D341Med (cell line): ENCODE data around the gene RABGAP1L.
"Not testable (repeated sequence)": the region's sequence is repeated elsewhere in the genome, so short reads cannot be mapped to it uniquely, and the experiment has no call there.

Source experiments
- DNase-seq: peaks from one replicate; pipeline ENCODE4 v3.0.0; 2012; ENCODE audit warnings: low spot score

Gene RABGAP1L

DNA sequence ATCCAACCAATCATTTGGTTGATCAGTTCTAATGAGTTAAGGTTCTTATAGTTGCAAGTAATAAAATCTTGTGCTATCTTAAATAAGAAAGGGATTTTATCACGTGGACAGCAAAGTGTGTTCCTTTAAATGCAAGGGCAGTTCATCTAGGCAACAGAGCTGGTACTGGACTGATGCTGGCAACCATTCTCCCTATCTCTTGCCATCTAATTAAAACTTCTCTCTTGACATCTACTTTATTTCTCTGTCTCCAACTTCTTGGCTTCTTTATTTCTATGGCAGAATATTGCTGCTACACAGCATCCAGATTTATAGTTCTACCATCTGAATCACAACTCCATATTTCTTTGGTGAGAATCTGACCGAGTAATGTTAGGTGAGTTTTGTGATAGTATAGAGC is 725.2 kb downstream of the RABGAP1L start:
- no peak for DNase-seq

DNA sequence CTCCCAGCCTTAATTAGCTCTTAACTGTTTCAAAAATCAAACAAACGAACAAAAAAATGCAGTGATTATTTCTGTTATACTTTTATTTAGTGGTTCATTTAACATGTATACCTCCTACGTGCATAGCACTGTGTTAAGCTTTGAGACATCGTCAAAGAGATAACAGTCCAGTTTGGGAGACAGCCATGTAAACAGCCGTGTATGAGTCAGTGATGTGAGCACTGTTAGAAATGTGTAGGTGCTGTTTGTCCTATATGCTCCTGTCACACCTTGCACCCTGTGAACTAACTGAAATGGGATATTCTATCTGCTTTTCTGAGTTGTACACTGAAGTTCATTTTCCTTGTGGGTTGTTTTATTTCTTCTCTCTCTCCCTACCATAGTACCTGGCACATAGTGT is 730.7 kb downstream of the RABGAP1L start:
- DNase-seq: no peak

- DNase-seq: peak; percentile 30
Observed at GRCh38 chr1:174892016-174892415, 732.7 kb downstream of the RABGAP1L start.

DNA sequence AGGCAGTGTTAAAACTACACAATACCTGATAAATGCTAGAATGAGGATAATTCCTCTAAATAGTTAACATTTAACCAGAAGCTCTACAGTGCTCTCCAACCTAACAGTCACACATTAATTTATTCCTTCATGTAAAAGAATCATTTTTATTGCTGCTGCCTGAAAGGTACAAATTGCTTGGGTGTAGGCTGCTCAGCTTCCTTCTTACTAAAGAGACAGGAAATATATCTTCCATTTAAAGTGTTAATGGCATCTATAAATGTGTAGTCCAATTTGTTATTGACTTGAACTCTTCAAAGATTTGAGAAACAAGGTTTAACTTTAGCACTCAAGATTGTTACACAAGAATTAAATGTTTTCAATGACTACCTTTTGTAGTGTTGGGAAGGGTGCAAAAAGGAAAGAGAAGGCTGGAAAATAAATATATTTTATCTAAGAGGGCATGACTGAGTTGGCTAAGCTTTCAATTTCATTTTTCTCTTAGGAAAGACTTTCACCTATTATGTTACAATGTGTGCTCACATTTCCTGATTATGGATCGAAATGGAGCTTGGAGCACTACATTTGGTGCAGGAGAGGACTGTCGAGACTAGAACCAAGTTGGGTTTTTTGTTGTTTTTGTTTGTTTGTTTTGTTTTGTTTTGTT is 734.9 kb downstream of the RABGAP1L start:
- DNase-seq: no peak

DNA sequence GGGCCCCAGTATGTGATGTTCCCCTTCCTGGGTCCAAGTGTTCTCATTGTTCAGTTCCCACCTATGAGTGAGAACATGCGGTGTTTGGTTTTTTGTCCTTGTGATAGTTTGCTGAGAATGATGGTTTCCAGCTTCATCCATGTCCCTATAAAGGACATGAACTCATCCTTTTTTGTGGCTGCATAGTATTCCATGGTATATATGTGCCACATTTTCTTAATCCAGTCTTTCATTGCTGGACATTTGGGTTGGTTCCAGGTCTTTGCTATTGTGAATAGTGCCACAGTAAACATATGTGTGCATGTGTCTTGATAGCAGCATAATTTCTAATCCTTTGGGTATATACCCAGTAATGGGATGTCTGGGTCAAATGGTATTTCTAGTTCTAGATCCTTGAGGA is 736.3 kb downstream of the RABGAP1L start:
- not testable (repeated sequence) for DNase-seq

DNA sequence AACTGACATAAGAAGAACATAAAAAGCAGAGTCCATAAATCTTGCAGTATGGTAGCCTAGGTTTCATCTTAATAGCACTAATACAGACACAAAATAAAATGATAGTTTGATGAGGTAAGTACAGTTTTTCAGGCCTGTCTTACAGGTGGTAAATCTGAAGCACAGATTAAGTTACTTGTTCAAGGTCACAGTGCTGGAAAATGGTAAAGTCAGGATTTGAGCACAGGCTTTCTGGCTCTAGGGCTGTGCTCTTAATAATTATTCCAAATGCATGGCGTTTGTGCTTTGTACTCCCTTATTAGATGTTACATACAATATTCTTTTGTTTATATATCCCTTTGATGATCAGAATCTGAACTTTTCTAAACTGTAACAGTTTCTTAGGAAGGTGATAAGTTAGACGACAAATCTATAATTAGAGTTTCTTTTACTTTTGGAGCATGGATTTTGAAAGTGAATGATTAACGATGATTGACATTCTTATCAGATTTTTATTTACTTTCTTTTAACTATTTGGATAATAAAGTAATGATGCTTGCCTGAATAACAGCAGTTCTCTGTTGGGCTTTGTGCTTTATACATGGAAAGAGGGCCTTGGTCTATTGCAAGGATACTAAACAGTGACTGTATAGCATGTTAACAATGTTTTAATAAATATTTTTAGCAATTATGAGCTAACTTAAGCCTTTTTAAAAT is 738.9 kb downstream of the RABGAP1L start:
- no peak for DNase-seq

DNA sequence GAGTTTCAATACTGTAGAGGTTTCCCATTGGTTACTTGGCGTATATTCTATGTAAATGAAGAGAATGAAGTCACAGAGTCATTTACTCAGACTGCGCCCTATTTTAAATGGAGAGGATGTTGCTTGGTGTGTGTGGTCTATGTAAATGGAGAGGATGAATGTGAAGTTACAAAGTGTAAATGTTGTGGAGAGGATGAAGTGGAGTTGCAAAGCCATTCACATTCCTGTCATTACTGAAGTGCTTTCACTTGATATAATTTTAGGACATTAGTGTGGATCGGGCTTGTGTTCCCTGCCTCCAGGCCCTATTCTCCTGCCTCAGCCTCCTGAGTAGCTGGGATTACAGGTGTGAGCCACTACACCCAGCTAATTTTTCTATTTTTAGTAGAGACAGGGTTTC is 741.0 kb downstream of the RABGAP1L start:
- no peak for DNase-seq

DNA sequence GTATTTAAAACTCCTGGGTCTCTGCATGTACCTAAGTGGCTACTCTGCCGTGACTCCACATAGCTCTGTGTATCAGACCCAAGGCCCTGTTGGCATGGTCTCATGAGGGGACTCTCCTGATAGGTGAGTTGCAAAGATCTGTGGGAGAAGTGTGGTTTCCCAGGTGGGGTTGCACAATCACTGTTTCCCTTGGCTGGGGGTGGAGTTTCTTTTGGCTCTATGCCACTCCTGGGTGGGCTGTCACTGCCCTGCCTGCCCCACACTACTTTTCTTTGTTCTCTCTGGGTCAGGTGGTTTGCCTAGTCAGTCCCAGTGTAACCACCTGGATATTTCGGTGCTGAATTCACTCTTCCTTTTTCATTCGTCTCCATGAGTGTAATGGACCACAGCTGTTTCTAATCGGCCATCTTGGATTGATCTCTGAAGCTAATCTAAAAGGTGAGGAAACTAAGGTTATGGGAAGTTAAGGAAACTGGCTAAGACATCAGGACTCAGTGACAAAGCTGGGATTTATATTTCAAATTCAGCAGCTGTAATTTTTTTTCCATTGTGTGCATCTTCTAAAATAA is 743.3 kb downstream of the RABGAP1L start:
- DNase-seq: no peak

DNA sequence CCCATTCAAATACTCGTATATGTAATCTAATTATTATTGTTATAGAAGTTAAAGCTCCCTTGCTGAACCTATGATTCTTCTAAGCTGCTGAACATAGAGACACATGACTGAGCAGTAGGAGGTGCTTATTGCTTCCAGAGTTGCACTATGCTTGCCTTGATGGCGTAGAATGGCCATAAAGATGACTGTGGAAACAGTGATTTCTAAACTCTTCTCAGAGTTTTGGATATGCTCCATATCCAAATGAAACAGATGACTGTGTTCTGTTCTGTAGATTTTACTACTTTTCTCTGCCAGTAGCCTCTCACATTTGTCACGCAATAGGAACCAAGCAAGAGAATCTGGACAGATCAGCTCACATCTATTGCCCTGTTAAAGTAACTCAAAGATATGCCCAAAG is 752.3 kb downstream of the RABGAP1L start:
- no peak for DNase-seq

DNA sequence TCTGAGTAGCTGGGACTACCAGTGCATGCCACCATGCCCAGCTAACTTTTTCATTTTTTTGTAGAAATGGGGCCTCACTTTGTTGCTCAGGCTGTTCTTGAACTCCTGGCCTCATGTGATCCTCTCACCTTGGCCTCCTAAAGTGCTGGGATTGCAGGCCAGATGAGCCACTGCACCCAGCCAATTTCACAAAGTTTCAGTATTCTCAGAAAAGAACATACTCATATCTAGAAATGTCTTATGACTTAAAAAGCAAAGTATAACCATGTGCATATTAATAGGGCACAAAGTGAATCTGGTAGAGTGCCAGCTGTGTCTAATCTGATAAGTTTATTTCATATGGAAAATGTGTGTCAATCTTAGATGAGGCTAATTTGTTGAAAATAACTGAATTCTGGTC is 752.9 kb downstream of the RABGAP1L start:
- DNase-seq: no peak

- DNase-seq: no peak
Observed at GRCh38 chr1:174913225-174913903, 754.0 kb downstream of the RABGAP1L start.

DNA sequence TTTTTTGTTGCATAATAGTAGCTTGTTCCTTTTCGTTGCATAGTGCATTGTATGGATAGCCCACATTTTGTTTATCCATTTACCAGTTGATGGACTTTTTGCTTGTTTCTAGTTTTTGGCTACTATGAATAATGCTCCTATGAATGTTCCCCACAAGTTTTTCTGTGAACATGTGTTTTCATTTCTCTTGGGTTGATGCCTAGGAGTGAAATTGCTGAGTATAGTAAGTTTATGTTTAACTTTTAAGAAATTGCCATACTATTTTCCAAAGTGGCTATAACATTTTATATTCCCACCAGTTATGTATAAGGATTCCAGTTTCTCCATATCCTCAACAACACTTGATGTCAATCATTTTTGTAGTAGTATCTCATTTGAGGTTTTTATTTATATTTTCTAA is 755.7 kb downstream of the RABGAP1L start:
- DNase-seq: no peak

DNA sequence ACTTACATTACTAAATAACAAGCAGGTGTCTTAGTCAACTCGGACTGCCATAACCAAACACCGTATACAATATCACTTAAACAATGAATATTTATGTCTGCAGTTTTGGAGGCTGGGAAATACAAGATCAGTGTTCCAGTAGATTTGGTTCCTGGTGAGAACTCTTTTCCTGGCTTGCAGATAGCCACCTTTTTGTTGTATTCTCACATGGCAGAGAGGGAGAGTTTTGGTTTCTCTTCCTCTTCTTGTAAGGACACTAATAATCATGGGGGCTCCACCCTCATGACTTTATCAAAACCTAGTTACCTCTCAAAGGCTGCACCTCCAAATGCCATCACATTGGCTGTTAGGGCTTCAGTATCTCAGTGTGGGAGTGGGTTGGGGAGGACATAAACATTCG is 757.5 kb downstream of the RABGAP1L start:
- no peak for DNase-seq

DNA sequence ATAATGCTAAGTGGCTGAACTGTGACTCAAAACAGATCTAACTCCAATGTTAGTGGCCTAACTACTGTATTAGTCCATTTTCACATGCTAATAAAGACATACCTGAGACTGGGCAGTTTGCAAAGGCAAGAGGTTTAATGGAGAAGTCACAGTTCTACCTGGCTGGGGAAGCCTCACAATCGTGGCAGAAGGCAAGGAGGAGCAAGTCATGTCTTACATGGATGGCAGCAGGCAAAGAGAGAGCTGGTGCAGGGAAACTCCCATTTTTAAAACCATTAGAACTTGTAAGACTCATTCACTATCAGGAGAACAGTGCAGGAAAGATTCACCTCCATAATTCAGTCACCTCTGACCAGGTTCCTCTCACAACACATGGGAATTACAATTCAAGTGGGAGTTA is 760.8 kb downstream of the RABGAP1L start:
- no peak for DNase-seq

- DNase-seq: no peak
Observed at GRCh38 chr1:174922121-174922520, 762.8 kb downstream of the RABGAP1L start.

DNA sequence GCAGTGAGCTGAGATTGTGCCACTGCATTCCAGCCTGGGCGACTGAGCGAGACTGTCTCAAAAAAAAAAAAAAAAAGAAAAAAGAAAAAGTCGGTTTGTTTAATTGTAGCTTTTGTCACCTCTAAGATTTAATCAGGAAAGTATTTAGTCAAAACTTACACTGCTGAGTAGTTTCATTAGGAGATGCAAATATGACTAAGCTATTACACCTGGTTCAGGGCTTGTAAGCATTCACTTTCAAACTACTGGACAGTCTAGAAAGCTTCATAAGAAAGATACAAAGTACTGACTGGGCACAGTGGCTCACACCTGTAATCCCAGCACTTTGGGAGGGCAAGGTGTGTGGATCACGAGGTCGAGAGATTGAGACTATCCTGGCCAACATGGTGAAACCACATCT is 764.5 kb downstream of the RABGAP1L start:
- DNase-seq: no peak

DNA sequence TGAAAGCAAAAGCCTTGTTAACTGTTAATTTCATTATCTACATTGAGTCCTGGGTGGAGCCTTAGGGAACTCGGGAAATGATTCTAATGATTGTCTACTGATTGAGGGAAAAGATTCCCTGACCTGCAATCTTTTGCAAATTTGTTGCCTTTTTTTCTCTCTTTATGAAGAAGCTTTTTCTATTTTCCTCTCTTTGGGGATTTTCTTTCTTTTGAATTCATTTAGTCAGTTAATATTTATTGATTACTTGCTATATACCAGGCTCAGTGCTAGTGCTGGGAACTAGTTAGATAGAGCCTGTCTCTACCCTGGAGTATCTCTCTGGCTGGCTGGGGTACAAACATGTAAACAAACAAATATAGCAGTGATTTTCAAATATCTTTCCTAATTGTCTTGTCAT is 769.2 kb downstream of the RABGAP1L start:
- DNase-seq: no peak

- DNase-seq: no peak
Observed at GRCh38 chr1:174931214-174931613, 771.9 kb downstream of the RABGAP1L start.

- no peak for DNase-seq
Observed at GRCh38 chr1:174932587-174932986, 773.3 kb downstream of the RABGAP1L start.

- no peak for DNase-seq
Observed at GRCh38 chr1:174935961-174936727, 776.8 kb downstream of the RABGAP1L start.

- no peak for DNase-seq
Observed at GRCh38 chr1:174938281-174939007, 779.1 kb downstream of the RABGAP1L start.
